GM21381 (cell line): Measurements from ENCODE around the gene SARS1.

Source experiments
- ATAC-seq: cut with Tn5 transposase; IDR thresholded peaks from one replicate; pipeline ENCODE4 v1.9.1; 2021; ENCODE audit warnings: mild to moderate bottlenecking, moderate library complexity; ENCODE audit not compliant: unreplicated experiment

The SARS1 gene

DNA sequence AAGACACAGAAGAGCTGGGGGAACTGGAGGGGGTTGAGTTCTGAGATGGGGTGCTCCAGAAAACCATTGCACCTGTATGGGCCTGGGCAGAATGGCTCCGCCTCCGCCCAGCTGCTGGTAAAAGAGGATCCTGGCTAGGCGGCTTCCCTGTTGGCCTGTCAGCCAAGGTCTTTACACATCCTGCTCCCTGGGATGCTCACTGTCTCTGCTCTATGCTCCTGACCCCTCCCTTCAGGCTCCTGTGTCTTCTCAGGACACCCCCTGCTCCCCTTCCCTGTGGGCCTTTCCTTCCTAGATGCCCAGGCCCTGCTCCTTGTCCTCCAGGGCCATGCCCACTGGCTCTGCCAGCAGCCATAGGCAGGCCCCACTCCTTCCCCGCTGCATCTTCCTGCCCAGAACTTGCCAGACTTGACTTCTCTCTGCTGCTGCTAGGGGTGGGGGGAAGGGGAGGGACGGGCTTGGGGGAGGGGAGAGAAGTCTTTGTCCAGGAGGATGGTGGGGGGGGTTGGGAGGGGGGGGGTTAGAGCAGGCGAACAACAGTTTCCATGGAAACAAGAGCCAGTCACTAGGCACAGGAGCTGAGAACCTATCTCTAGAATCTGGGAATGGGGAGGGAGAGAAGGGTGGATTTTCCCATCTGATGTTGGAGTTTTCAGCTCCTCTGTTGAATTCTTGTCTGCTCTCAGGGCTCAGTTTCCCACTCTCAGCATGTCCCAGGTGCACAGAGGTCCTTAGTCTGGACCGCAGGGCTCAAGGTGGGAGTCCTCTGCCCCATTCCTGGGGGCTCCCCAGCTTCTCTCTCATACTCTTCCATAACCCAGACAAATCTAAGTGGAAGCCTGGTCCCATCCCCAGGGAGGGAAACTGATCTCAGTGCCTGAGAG, 46.2 kb downstream of the SARS1 start:
- ATAC-seq, result no peak

DNA sequence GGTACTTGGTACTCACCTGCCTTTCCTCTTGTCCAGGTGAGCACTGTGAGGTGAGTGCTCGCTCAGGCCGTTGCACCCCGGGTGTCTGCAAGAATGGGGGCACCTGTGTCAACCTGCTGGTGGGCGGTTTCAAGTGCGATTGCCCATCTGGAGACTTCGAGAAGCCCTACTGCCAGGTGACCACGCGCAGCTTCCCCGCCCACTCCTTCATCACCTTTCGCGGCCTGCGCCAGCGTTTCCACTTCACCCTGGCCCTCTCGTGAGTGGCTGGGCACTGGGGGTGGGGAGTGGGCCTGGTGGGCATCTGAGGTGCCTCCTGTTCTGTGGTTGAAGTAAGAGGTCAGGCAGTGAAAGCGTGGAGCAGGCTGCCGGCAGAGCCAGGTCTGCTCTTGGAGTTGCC, 47.3 kb downstream of the SARS1 start:
- no peak for ATAC-seq

DNA sequence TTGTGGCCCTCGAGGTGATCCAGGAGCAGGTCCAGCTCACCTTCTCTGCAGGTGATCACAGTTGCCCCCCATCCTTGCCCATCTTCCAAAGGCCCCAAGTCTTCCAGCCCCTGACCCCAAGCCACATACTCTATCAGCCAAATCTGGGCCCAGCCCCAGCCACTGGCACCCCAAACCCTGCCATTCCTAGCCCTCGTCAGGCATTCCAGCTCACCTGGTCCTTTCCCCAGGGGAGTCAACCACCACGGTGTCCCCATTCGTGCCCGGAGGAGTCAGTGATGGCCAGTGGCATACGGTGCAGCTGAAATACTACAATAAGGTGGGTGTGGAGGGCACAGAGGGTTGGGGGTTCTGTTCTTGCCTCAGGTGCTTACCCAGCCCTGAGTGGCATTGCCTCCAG, 47.9 kb downstream of the SARS1 start:
- ATAC-seq, result no peak

DNA sequence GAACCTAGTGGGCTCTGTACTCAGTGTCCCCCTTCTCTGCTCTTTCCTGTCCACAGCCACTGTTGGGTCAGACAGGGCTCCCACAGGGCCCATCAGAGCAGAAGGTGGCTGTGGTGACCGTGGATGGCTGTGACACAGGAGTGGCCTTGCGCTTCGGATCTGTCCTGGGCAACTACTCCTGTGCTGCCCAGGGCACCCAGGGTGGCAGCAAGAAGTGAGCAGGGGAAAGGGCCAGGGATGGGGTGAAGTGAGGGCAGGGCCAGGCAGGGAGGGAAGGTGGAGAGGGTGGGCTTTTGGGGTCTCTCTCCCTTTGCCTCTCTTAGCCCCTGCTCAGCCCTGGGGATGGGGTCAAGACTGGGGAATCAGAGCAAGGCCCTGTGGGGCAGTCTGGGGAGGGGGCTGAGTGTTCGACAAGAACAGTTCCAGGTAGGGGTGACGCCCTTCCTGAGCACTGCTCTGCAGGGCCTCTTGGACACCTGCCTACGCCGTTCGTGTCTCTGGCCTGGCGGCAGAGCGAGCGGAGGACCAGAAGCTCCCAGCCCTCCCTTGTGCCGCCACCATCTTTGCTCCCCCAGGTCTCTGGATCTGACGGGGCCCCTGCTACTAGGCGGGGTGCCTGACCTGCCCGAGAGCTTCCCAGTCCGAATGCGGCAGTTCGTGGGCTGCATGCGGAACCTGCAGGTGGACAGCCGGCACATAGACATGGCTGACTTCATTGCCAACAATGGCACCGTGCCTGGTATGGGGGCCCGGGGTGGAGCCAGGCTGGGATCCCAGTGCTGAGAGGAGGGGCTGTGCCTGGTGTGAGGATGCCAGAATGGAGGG, 48.7 kb downstream of the SARS1 start:
- ATAC-seq, result no peak

DNA sequence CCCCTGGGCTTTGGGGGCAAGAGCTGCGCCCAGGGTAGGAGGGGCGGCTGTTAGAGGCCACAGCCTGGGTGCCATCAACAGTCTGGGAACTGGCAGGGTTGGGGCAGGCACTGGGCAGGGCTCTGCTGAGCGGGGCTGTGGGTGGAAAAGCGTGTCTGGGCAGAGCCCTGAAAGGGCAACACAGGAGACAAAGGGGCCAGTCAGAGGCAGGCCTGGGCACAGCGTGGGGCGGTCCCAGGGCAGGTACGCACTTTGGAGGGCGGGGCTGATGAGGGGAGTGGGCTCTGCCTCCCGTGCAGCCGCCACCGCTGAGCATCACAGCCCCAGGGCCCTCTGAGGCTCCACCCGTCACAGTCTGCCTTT, 49.5 kb downstream of the SARS1 start:
- no peak for ATAC-seq

DNA sequence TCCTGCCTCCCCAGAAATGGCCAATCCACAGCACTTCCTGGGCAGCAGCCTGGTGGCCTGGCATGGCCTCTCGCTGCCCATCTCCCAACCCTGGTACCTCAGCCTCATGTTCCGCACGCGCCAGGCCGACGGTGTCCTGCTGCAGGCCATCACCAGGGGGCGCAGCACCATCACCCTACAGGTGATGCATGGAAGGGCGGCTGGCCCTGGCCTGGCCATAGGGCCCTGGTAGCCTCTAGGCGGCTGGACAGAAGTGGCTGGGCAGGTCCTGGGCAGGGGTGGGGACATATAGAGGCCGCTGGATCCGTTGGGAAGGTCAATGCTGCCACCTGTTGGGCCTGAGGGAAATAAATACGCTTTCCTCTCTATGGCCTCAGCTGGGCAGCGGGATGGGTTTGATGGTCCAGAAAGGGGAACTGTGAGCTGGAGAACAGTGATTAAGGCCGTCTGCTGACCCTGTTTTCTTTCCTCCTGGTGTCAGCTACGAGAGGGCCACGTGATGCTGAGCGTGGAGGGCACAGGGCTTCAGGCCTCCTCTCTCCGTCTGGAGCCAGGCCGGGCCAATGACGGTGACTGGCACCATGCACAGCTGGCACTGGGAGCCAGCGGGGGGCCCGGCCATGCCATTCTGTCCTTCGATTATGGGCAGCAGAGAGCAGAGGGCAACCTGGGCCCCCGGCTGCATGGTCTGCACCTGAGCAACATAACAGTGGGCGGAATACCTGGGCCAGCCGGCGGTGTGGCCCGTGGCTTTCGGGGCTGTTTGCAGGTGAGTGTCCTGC, 50.1 kb downstream of the SARS1 start:
- ATAC-seq, result peak; percentile 73

DNA sequence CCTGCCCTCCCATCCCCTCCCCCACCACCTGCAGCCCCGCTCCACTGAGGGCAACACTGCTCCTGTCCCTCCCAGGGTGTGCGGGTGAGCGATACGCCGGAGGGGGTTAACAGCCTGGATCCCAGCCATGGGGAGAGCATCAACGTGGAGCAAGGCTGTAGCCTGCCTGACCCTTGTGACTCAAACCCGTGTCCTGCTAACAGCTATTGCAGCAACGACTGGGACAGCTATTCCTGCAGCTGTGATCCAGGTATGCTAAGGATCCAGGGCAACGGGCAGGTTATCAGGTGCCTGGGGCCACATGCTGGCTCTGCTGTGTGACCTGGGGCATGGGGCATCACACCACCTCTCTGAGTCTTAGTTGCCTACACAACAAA, 50.6 kb downstream of the SARS1 start:
- ATAC-seq, result no peak

DNA sequence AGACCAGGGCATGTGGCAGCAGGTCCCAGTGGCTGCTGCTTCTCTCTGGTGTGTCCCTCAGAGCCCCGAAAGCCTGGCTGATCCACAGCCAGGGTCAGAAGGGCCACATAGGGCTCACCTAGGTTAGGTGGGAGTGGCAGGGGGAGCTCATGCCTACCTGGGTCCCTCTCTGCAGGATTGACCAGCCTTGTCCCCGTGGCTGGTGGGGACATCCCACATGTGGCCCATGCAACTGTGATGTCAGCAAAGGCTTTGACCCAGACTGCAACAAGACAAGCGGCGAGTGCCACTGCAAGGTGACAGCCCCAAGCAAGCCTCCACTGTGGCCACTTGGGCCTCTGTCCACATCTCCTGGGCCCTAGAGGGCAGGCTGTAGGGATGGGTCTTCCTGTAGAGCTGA, 51.3 kb downstream of the SARS1 start:
- no peak for ATAC-seq

DNA sequence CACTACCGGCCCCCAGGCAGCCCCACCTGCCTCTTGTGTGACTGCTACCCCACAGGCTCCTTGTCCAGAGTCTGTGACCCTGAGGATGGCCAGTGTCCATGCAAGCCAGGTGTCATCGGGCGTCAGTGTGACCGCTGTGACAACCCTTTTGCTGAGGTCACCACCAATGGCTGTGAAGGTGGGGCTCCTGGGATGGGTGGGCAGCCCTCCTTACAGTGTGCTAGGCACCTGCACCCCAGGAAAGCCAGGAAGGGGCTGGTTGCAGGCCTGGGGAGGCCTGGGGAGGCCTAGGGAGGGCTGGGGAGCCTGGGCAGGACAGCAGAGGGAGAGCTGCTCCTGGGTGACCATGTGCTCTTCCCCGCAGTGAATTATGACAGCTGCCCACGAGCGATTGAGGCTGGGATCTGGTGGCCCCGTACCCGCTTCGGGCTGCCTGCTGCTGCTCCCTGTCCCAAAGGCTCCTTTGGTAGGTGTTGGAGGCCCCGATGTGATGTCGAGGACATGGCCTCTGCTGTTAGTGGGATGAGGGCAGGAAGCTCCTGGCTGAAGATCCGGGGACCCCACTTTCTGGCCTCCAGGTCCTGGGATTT, 52.1 kb downstream of the SARS1 start:
- ATAC-seq, result no peak

DNA sequence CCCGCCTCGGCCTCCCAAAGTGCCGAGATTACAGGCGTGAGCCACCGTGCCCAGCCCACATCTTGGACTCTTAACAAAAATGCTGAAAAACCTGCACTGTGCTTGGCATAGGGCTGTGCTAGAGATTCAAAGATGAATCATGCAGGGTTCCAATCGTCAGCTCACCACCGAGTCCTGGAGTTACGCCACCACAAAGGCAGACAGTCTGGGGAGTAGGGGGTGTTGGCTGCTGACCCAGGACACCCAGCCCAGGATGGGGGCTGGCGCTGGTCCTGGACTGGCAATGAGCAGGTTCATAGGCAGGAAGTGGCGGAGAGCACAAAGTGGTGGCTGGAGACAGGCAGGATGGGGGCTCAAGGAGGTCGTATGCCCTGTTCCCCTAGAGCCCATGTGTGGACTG, 53.2 kb downstream of the SARS1 start:
- no peak for ATAC-seq

DNA sequence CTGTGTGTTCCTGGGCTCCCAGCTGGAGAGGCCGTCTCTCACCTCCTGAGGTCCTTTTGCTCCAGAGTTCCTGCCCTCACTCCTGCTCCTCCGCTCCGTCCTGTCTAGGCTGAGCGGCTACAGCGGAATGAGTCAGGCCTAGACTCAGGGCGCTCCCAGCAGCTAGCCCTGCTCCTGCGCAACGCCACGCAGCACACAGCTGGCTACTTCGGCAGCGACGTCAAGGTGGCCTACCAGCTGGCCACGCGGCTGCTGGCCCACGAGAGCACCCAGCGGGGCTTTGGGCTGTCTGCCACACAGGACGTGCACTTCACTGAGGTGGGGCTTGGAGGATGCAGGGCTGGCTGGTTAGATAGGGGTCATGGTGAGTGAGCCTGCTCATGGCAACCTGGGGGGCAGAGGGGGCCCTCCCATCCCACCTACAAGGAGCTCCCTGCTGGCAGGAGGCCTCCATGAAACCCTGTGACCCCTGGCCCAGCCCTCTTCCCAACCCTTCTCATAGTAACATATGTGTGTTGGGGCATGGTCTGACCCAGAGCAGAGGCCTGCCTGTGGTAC, 54.1 kb downstream of the SARS1 start:
- ATAC-seq, result no peak

DNA sequence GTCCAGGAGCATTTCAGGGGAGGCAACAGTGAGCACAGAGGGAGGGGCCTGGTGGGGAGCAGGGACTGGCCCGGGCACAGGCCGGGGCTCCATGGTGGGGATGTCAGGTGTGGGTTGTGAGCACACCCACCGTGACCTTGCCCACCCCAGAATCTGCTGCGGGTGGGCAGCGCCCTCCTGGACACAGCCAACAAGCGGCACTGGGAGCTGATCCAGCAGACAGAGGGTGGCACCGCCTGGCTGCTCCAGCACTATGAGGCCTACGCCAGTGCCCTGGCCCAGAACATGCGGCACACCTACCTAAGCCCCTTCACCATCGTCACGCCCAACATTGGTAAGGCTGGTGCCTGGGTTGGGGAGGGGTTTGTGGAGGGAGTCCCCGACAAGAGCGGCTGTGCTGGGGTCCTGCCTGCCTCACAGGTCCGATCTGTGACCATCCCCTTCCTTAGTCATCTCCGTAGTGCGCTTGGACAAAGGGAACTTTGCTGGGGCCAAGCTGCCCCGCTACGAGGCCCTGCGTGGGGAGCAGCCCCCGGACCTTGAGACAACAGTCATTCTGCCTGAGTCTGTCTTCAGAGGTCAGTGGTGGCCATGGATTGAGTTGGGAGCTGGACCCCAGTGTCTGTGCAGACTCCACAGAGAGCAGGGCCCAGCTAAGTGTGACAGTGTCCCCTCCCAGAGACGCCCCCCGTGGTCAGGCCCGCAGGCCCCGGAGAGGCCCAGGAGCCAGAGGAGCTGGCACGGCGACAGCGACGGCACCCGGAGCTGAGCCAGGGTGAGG, 54.9 kb downstream of the SARS1 start:
- ATAC-seq, result no peak

DNA sequence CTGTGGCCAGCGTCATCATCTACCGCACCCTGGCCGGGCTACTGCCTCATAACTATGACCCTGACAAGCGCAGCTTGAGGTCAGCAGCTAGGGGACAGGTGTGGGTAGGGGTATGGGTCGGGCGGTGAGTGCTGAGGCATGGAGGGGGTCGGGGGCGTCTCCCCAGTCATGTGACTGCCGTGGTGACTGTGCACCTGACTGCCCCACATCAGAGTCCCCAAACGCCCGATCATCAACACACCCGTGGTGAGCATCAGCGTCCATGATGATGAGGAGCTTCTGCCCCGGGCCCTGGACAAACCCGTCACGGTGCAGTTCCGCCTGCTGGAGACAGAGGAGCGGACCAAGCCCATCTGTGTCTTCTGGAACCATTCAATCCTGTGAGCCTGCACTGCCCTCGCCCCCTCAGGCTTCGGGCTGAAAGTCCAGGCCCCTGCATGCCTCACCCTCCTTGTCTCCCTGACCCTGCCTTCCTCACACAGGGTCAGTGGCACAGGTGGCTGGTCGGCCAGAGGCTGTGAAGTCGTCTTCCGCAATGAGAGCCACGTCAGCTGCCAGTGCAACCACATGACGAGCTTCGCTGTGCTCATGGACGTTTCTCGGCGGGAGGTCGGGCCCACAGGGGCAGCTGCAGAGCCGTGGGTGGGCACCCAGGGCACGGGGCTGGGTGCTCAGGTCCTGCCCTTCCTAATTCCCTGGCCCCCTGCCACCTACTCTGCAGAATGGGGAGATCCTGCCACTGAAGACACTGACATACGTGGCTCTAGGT, 55.7 kb downstream of the SARS1 start:
- ATAC-seq, result no peak

DNA sequence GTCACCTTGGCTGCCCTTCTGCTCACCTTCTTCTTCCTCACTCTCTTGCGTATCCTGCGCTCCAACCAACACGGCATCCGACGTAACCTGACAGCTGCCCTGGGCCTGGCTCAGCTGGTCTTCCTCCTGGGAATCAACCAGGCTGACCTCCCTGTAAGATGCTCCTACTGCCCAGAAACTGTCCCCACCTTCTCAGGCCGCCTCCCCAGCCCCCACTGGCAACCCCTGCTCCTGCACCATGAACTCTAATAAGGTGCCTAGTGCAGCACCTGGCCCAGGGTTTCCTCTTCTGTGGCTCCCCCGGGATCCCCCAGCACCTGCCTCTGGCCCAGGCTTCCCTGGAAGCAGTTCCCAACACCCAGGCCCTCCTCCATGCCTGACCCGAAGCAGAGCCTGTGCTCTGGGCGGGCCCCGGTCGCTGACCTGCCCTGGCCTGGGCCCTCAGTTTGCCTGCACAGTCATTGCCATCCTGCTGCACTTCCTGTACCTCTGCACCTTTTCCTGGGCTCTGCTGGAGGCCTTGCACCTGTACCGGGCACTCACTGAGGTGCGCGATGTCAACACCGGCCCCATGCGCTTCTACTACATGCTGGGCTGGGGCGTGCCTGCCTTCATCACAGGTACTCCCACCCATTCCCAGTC, 56.4 kb downstream of the SARS1 start:
- ATAC-seq, result no peak

DNA sequence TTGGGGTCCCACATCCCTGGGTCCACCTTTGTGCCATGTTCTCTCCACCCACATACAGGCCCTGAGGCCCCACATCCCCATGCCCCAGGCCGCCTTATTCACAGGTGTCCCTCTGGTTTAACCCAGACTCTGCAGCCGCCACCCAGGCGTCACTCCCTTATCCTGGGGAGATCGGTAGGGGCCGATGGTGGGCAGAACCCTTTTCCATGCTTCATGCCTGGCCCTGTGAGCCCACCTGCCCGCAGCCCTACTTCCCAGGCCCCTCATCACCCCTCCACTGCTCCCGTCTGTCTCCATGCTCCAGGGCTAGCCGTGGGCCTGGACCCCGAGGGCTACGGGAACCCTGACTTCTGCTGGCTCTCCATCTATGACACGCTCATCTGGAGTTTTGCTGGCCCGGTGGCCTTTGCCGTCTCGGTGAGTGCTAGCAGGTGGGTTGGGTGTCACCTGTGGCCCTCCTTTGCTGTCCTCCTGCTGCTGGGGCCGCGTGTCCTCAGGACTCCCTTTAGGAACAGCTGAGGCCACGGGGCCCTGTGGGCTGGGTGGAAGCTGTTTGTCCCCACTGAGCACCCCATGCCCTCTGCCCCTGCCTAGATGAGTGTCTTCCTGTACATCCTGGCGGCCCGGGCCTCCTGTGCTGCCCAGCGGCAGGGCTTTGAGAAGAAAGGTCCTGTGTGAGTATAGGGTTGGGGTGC, 57.1 kb downstream of the SARS1 start:
- ATAC-seq, result no peak

DNA sequence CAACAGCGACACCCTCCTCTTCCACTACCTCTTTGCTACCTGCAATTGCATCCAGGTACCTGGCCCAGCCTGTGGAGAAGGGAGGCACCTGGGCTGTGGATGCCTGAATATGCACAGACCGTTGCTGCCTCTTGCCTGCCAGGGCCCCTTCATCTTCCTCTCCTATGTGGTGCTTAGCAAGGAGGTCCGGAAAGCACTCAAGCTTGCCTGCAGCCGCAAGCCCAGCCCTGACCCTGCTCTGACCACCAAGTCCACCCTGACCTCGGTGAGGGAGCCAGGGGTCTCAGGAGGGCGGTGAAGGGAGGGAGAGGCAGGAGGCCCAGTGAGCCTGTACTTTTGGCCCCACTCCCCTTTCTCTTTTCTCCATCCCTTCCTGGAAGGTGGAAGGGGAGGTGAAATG, 57.7 kb downstream of the SARS1 start:
- no peak for ATAC-seq

DNA sequence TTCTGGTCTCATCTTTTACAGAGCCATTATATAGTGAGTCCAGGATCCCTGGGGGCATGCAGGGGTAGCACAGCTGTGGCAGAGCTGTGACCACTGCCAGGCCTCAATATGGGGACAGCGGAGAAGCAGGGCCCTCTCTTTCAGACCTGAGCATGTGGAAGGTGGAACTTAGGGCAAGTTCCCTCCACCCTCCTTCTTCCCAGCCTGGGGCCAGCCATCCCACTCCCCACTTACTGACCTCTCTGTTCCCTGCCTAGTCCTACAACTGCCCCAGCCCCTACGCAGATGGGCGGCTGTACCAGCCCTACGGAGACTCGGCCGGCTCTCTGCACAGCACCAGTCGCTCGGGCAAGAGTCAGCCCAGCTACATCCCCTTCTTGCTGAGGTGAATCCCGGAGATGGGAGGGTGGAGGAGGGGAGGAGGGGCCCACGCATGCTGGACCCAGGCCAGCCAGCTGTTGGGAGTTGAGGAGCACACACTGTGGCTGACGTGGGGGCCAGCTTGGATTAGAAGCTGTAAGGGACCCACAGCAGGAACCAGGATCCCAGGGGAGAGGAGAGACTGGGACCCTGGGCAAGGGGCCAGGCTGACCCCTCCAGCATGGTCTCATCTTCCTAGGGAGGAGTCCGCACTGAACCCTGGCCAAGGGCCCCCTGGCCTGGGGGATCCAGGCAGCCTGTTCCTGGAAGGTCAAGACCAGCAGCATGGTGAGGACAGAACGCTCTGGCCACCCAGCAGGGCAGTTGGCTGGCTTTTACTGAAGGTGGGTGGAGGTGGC, 58.5 kb downstream of the SARS1 start:
- ATAC-seq, result no peak
